Vagina (tissue), 2 donors: ENCODE data around the gene CADM2.

ENCODE experiments used
- CTCF ChIP-seq, 3 experiments: fragments of 450-650 bp in 2 of 3; fragments of 200-600 bp in 1 of 3; sonication (generic) in 1 of 3; IDR thresholded peaks; one replicate each; pipeline ENCODE4 v1.5.1; 2017 to 2019; ENCODE audit warnings: antibody characterized with exemption in 3 of 3, mild to moderate bottlenecking in 2 of 3, moderate library complexity in 2 of 3
- POLR2A ChIP-seq, 2 donors: fragments of 450-650 bp; IDR thresholded peaks; one replicate each; pipeline ENCODE4 v1.6.1; 2017; ENCODE audit warnings: antibody characterized with exemption in 2 of 2, mild to moderate bottlenecking in 2 of 2, moderate library complexity in 2 of 2
- POLR2AphosphoS5 ChIP-seq, 2 donors: sonication (generic); formaldehyde crosslinking; IDR thresholded peaks; one replicate each; pipeline ENCODE4 v1.9.0; 2017; ENCODE audit warnings: antibody characterized with exemption in 2 of 2, mild to moderate bottlenecking in 2 of 2, low read depth in 1 of 2; ENCODE audit not compliant: insufficient read depth in 1 of 2

- TF ChIP-seq CTCF (IDR thresholded peaks at IDR 0.05) (no peak), POLR2A (IDR thresholded peaks at IDR 0.05) (no peak), POLR2AphosphoS5 (IDR thresholded peaks at IDR 0.05; ENCODE audit: insufficient read depth in 1 of 2, low read depth in 1 of 2) (no peak)
Observed at GRCh38 chr3:85594676-85595075, 635.9 kb downstream of the CADM2 start.
